WTC11 (cell line): Measurements from ENCODE around the gene PHLPP2. TPM values are rescaled to one million over a fixed set of nuclear protein-coding genes. Genes with fewer than 3 reads are reported as not detected.

Experiments used
- ATAC-seq: fragments of 200-7000 bp; cut with Tn5 transposase; 2 replicates; pipeline ENCODE4 v1.10.0; 2021; ENCODE audit warnings: mild to moderate bottlenecking, moderate library complexity
- CTCF ChIA-PET: fragments of 300-600 bp; sonication (Branson Sonifier 250); formaldehyde crosslinking; loops from one replicate; lab custom pipeline; 2021; ENCODE audit warnings: antibody characterized with exemption; lab: Charles Lee
- POLR2A ChIA-PET: fragments of 350-600 bp; sonication (Branson Sonifier 250); formaldehyde crosslinking; loops from one replicate; lab custom pipeline; 2021; ENCODE audit warnings: antibody characterized with exemption; lab: Charles Lee
- DNase-seq: peaks from one replicate; pipeline ENCODE4 v3.0.0; 2021; ENCODE audit warnings: low spot score
- H3K27ac Mint-ChIP-seq: 2 replicates; pipeline ENCODE4 v1.8.0; 2021; ENCODE audit warnings: mixed read lengths
- H3K27me3 Mint-ChIP-seq: 2 replicates; pipeline ENCODE4 v1.8.0; 2021; ENCODE audit warnings: low read depth, mild to moderate bottlenecking, moderate library complexity, mixed read lengths
- H3K36me3 Mint-ChIP-seq: 2 replicates; pipeline ENCODE4 v1.8.0; 2021; ENCODE audit warnings: mixed read lengths
- H3K4me1 Mint-ChIP-seq: 2 replicates; pipeline ENCODE4 v1.8.0; 2022; ENCODE audit warnings: mixed read lengths
- H3K4me3 Mint-ChIP-seq: 2 replicates; pipeline ENCODE4 v1.8.0; 2021; ENCODE audit warnings: mild to moderate bottlenecking, moderate library complexity, mixed read lengths
- H3K9me3 Mint-ChIP-seq: 2 replicates; pipeline ENCODE4 v1.8.0; 2021; ENCODE audit warnings: mixed read lengths
- EMX1 ChIP-seq: fragments of 250-450 bp; sonication (Bioruptor Pico); IDR thresholded peaks from 2 replicates; pipeline ENCODE4 v1.8.0; 2021; ENCODE audit warnings: mild to moderate bottlenecking
- FOXJ3 ChIP-seq: sonication (generic); formaldehyde crosslinking; IDR thresholded peaks from 2 replicates; pipeline ENCODE4 v1.9.0; 2021; ENCODE audit warnings: missing genetic modification reagents, mild to moderate bottlenecking, borderline replicate concordance
- GABPB1 ChIP-seq: sonication (generic); formaldehyde crosslinking; IDR thresholded peaks from 2 replicates; pipeline ENCODE4 v1.8.1; 2023; ENCODE audit warnings: mild to moderate bottlenecking, missing genetic modification reagents
- JAZF1 ChIP-seq: fragments of 250-450 bp; sonication (Bioruptor Pico); IDR thresholded peaks from 2 replicates; pipeline ENCODE4 v1.9.0; 2021; ENCODE audit warnings: moderate library complexity, mild to moderate bottlenecking, inconsistent platforms
- JUN ChIP-seq: sonication (generic); formaldehyde crosslinking; IDR thresholded peaks from 2 replicates; pipeline ENCODE4 v1.8.0; 2023; ENCODE audit warnings: mild to moderate bottlenecking, missing genetic modification reagents
- KAT7 ChIP-seq: sonication (generic); formaldehyde crosslinking; IDR thresholded peaks from 2 replicates; pipeline ENCODE4 v1.8.1; 2023; ENCODE audit warnings: missing genetic modification reagents, mild to moderate bottlenecking, borderline replicate concordance
- MXD4 ChIP-seq: fragments of 250-450 bp; sonication (Bioruptor Pico); IDR thresholded peaks from 2 replicates; pipeline ENCODE4 v1.8.0; 2021; ENCODE audit warnings: mild to moderate bottlenecking, moderate library complexity, borderline replicate concordance
- MYBL2 ChIP-seq: sonication (generic); formaldehyde crosslinking; IDR thresholded peaks from 2 replicates; pipeline ENCODE4 v1.8.1; 2023; ENCODE audit warnings: mild to moderate bottlenecking, moderate library complexity, missing genetic modification reagents
- RORB ChIP-seq: fragments of 250-450 bp; sonication (Bioruptor Pico); IDR thresholded peaks from 2 replicates; pipeline ENCODE4 v1.9.0; 2021; ENCODE audit warnings: mild to moderate bottlenecking
- SOX15 ChIP-seq: fragments of 250-450 bp; sonication (Bioruptor Pico); IDR thresholded peaks from 2 replicates; pipeline ENCODE4 v1.9.0; 2021; ENCODE audit warnings: mild to moderate bottlenecking
- SP1 ChIP-seq: sonication (generic); formaldehyde crosslinking; conservative IDR thresholded peaks from 2 replicates; pipeline ENCODE4 v1.8.1; 2022; ENCODE audit warnings: missing genetic modification reagents
- TP53 ChIP-seq: sonication (generic); formaldehyde crosslinking; IDR thresholded peaks from 2 replicates; pipeline ENCODE4 v1.8.1; 2023; ENCODE audit warnings: mild to moderate bottlenecking, missing genetic modification reagents
- ZBTB21 ChIP-seq: sonication (generic); formaldehyde crosslinking; IDR thresholded peaks from 2 replicates; pipeline ENCODE4 v1.8.1; 2023; ENCODE audit warnings: mild to moderate bottlenecking, missing genetic modification reagents, borderline replicate concordance
- ZNF121 ChIP-seq: sonication (generic); formaldehyde crosslinking; IDR thresholded peaks from 2 replicates; pipeline ENCODE4 v1.8.0; 2023; ENCODE audit warnings: missing genetic modification reagents
- ZNF138 ChIP-seq: sonication (generic); formaldehyde crosslinking; conservative IDR thresholded peaks from 2 replicates; pipeline ENCODE4 v1.8.1; 2022; ENCODE audit warnings: mild to moderate bottlenecking, moderate library complexity, missing genetic modification reagents
- ZNF232 ChIP-seq: sonication (generic); formaldehyde crosslinking; IDR thresholded peaks from 2 replicates; pipeline ENCODE4 v1.8.0; 2022; ENCODE audit warnings: mild to moderate bottlenecking, missing genetic modification reagents
- ZNF671 ChIP-seq: fragments of 250-450 bp; sonication (Bioruptor Pico); IDR thresholded peaks from 2 replicates; pipeline ENCODE4 v1.8.0; 2021; ENCODE audit warnings: mild to moderate bottlenecking
- total RNA-seq: library from RNA; stranded (reverse); gene quantifications from 3 replicates; pipeline ENCODE4 v1.2.3, GENCODE V29; 2021
- TF ChIP-seq, protein P1 (sequence below): fragments of 250-450 bp; sonication (Bioruptor Pico); IDR thresholded peaks from 2 replicates; pipeline ENCODE4 v1.9.0; 2021; ENCODE audit warnings: mild to moderate bottlenecking
- TF ChIP-seq, protein P2 (sequence below): sonication (generic); formaldehyde crosslinking; conservative IDR thresholded peaks from 2 replicates; pipeline ENCODE4 v1.8.1; 2022; ENCODE audit warnings: mild to moderate bottlenecking, missing genetic modification reagents
- TF ChIP-seq, protein P3 (sequence below): sonication (generic); formaldehyde crosslinking; IDR thresholded peaks from 2 replicates; pipeline ENCODE4 v1.8.1; 2022; ENCODE audit warnings: low read depth, missing genetic modification reagents, borderline replicate concordance
- TF ChIP-seq, protein P4 (sequence below): fragments of 250-450 bp; sonication (Bioruptor Pico); IDR thresholded peaks from 2 replicates; pipeline ENCODE4 v2.1.2; 2022; ENCODE audit warnings: mild to moderate bottlenecking, moderate library complexity
- TF ChIP-seq, protein P5 (sequence below): sonication (generic); formaldehyde crosslinking; IDR thresholded peaks from 2 replicates; pipeline ENCODE4 v1.8.0; 2023; ENCODE audit warnings: missing genetic modification reagents, mild to moderate bottlenecking, borderline replicate concordance

PHLPP2 gene
- total RNA-seq, 1 experiment from 2014 or later, result 29.3 TPM

DNA sequence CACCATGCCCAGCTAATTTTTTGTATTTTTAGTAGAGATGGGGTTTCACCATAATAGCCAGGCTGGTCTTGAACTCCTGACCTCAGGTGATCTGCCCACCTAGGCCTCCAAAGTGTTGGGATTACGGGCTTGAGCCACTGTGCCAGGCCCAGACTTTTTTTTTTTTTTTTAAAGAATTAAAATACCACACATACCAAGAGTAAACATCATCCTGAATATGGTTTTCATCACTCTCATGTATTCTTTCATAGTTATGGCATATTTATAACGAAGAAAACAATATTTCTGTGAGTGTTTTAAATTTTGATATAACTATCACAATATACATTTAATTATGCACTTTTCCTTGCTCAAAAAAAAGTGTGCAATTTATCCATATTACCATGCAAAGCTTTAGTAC is 50.3 kb downstream of the PHLPP2 start (continued):
- TF ChIP-seq TP53 (CRISPR knock-in tag), result no peak
- TF ChIP-seq, protein P1, sequence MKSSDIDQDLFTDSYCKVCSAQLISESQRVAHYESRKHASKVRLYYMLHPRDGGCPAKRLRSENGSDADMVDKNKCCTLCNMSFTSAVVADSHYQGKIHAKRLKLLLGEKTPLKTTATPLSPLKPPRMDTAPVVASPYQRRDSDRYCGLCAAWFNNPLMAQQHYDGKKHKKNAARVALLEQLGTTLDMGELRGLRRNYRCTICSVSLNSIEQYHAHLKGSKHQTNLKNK, result no peak
- TF ChIP-seq, protein P2, sequence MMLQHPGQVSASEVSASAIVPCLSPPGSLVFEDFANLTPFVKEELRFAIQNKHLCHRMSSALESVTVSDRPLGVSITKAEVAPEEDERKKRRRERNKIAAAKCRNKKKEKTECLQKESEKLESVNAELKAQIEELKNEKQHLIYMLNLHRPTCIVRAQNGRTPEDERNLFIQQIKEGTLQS (CRISPR knock-in tag), result no peak
- TF ChIP-seq RORB (CRISPR knock-in tag), result no peak
- no peak for TF ChIP-seq ZNF121

DNA sequence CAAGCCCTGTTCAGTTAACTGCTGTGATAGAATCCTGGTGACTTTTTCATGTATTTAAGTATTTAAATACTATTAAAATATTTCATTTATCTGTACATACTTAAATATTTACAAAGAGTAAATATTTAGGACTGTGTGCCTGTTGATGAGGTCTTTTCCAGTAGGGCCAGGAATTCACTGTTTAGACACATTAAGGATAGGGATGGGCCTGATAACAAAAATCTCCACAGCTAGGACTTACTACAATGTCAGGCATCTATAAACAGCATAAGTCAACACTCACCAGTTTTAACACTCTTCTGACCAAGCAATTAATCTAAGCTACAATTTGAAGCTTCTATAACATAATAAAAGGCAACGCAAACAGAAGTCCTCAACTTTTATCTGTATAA is 50.9 kb downstream of the PHLPP2 start:
- Mint-ChIP-seq H3K4me3 (no peak overlapping the region), H3K36me3 (peaks cover 80% of the 10 kb centered on the region), H3K4me1 (no peaks in the 10 kb centered on the region), H3K27me3 (no peaks in the 10 kb centered on the region), H3K9me3 (no peaks in the 10 kb centered on the region)
- CTCF ChIA-PET, result no interaction called here
- ATAC-seq (no peak), DNase-seq (no peak)
- POLR2A ChIA-PET, result interaction anchor here (0.6 kb wide), 1 partner anchor 12 kb away, joined by 3 read pairs; no protein-coding TSS in a partner anchor
- no peak for TF ChIP-seq ZBTB21 (CRISPR knock-in tag)
- no peak for TF ChIP-seq ZNF671 (CRISPR knock-in tag)
- no peak for TF ChIP-seq KAT7 (CRISPR knock-in tag)
- TF ChIP-seq, protein P3, sequence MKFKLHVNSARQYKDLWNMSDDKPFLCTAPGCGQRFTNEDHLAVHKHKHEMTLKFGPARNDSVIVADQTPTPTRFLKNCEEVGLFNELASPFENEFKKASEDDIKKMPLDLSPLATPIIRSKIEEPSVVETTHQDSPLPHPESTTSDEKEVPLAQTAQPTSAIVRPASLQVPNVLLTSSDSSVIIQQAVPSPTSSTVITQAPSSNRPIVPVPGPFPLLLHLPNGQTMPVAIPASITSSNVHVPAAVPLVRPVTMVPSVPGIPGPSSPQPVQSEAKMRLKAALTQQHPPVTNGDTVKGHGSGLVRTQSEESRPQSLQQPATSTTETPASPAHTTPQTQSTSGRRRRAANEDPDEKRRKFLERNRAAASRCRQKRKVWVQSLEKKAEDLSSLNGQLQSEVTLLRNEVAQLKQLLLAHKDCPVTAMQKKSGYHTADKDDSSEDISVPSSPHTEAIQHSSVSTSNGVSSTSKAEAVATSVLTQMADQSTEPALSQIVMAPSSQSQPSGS (CRISPR knock-in tag), result no peak
- TF ChIP-seq, protein P2 (CRISPR knock-in tag), result no peak
- no peak for TF ChIP-seq ZNF232 (CRISPR knock-in tag)
- no peak for TF ChIP-seq GABPB1 (CRISPR knock-in tag)
- TF ChIP-seq, all 79 proteins: peak for 0
- H3K27ac Mint-ChIP-seq, result peak overlapping the region; percentile 30; the same call in 1 of the 2 replicates

DNA sequence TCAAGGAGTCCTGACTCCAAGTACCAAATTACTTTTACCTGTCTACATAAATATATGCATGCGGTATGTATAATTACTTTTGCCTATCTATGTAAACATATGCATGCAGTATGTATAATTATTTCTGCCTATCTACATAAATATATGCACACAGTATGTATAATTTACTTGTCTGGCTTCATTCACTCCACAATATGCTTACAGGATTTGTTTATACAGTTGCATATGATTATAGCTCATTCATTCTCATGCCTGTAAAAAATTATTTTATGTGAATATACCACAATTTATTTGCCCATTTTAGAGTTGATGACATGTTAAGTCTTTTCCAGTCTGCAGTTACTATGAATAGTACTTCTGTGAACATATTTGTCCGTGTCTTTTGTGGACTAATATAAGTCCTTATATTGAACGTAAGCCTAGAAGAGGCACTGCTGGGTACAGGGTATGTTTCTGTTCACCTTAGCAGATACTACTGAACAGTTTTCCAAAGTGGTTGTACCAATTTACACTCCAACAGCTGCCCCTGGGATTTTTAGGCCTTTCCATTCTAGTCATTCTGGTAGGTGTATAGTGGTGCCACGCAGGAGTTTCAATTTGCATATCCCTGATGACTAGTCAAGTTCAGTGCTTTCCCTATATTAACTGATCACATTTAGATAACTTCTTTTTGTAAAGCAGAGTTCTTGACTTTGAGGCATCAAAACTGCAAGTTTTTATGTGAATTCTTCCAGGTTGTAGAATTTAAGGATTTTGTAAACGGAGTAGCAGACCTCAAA is 51.5 kb downstream of the PHLPP2 start:
- no peaks in the 10 kb centered on the region for H3K9me3 Mint-ChIP-seq
- ChIA-PET POLR2A (no interaction called here), CTCF (no interaction called here)
- peaks cover 77% of the 10 kb centered on the region for H3K36me3 Mint-ChIP-seq
- TF ChIP-seq FOXJ3 (CRISPR knock-in tag) (no peak), MXD4 (no peak), JUN (CRISPR knock-in tag) (no peak)
- DNase-seq, result no peak
- no peaks in the 10 kb centered on the region for H3K27me3 Mint-ChIP-seq
- H3K4me3 Mint-ChIP-seq, result no peak overlapping the region
- H3K27ac Mint-ChIP-seq, result no peak overlapping the region
- no peak for ATAC-seq
- H3K4me1 Mint-ChIP-seq, result 0 out of 2 replicates have a peak, but pooled peaks cover under 1% of the 10 kb centered on the region

DNA sequence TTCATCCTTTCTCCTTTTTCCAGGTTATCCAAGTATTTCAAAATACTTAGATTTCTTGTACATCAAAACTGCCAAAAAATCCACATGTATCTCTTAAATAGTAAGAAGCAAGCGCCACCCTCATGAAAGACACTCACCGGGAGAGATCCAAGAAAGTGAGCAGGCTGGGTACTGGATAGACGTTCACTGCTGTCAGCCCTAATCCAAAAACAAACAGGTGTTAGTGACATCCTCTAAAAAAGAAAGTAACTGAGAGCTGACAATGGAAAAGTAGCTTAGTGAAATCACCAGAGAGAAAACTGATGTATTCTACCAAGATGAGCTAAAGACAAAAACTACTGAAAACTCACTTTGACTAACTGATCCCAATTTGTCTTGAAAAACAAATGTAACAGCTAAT is 52.4 kb downstream of the PHLPP2 start:
- Mint-ChIP-seq H3K4me1 (0 out of 2 replicates have a peak, but pooled peaks cover 3% of the 10 kb centered on the region), H3K4me3 (no peak overlapping the region), H3K9me3 (no peaks in the 10 kb centered on the region), H3K27ac (no peak overlapping the region), H3K36me3 (peaks cover 73% of the 10 kb centered on the region), H3K27me3 (no peaks in the 10 kb centered on the region)
- POLR2A ChIA-PET, result no interaction called here
- DNase-seq (no peak), ATAC-seq (no peak)
- CTCF ChIA-PET, result no interaction called here
- no peak for TF ChIP-seq MYBL2 (CRISPR knock-in tag)
- TF ChIP-seq KAT7 (CRISPR knock-in tag), result no peak
- TF ChIP-seq JAZF1, result no peak
- TF ChIP-seq SP1, result no peak
- TF ChIP-seq, protein P4, sequence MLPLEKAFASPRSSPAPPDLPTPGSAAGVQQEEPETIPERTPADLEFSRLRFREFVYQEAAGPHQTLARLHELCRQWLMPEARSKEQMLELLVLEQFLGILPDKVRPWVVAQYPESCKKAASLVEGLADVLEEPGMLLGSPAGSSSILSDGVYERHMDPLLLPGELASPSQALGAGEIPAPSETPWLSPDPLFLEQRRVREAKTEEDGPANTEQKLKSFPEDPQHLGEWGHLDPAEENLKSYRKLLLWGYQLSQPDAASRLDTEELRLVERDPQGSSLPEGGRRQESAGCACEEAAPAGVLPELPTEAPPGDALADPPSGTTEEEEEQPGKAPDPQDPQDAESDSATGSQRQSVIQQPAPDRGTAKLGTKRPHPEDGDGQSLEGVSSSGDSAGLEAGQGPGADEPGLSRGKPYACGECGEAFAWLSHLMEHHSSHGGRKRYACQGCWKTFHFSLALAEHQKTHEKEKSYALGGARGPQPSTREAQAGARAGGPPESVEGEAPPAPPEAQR (CRISPR knock-in tag), result no peak
- no peak for TF ChIP-seq TP53 (CRISPR knock-in tag)
- no peak for TF ChIP-seq EMX1 (CRISPR knock-in tag)
- TF ChIP-seq ZNF138 (CRISPR knock-in tag), result no peak
- TF ChIP-seq SOX15, result no peak
- TF ChIP-seq, protein P5, sequence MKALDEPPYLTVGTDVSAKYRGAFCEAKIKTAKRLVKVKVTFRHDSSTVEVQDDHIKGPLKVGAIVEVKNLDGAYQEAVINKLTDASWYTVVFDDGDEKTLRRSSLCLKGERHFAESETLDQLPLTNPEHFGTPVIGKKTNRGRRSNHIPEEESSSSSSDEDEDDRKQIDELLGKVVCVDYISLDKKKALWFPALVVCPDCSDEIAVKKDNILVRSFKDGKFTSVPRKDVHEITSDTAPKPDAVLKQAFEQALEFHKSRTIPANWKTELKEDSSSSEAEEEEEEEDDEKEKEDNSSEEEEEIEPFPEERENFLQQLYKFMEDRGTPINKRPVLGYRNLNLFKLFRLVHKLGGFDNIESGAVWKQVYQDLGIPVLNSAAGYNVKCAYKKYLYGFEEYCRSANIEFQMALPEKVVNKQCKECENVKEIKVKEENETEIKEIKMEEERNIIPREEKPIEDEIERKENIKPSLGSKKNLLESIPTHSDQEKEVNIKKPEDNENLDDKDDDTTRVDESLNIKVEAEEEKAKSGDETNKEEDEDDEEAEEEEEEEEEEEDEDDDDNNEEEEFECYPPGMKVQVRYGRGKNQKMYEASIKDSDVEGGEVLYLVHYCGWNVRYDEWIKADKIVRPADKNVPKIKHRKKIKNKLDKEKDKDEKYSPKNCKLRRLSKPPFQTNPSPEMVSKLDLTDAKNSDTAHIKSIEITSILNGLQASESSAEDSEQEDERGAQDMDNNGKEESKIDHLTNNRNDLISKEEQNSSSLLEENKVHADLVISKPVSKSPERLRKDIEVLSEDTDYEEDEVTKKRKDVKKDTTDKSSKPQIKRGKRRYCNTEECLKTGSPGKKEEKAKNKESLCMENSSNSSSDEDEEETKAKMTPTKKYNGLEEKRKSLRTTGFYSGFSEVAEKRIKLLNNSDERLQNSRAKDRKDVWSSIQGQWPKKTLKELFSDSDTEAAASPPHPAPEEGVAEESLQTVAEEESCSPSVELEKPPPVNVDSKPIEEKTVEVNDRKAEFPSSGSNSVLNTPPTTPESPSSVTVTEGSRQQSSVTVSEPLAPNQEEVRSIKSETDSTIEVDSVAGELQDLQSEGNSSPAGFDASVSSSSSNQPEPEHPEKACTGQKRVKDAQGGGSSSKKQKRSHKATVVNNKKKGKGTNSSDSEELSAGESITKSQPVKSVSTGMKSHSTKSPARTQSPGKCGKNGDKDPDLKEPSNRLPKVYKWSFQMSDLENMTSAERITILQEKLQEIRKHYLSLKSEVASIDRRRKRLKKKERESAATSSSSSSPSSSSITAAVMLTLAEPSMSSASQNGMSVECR, result no peak
